ENCODE measurements around the gene KIRREL1. TPM values are rescaled to one million over a fixed set of nuclear protein-coding genes. Genes with fewer than 3 reads are reported as not detected.

The KIRREL1 gene
- total and polyA plus RNA-seq, 4 donors: 15.3 to 102 (median 69.1) TPM

GRCh38 chr1:158147401-158147800 is 154.0 kb downstream of the KIRREL1 start:
- Histone ChIP-seq H3K4me3 (ENCODE audit: low read length in 2 of 2) (no peak overlapping the region), H3K27ac (ENCODE audit: low read depth in 1 of 2, low read length in 2 of 2) (no peak overlapping the region)
- DNase-seq: no peak

GRCh38 chr1:158147869-158148268 is 154.4 kb downstream of the KIRREL1 start:
- Histone ChIP-seq H3K9me3 (ENCODE audit: control insufficient read depth, low read length) (no peaks in the 10 kb centered on the region), H3K4me3 (ENCODE audit: low read length in 2 of 2) (no peak overlapping the region), H3K36me3 (ENCODE audit: control insufficient read depth in 1 of 2, insufficient read depth in 2 of 2, low read length in 1 of 2) (no peaks in the 10 kb centered on the region), H3K4me1 (ENCODE audit: control insufficient read depth in 1 of 2, insufficient read depth in 2 of 2, low read length in 2 of 2) (peaks cover 0 to 2% of the 10 kb centered on the region in 2 donors), H3K27me3 (ENCODE audit: control insufficient read depth in 1 of 2, insufficient read depth in 2 of 2, low read length in 1 of 2) (no peaks in the 10 kb centered on the region), H3K27ac (ENCODE audit: low read depth in 1 of 2, low read length in 2 of 2) (no peak overlapping the region)
- 81 to 89% methylated on average over 3 of the region's 3 CpGs for WGBS, 2 donors
- DNase-seq (no peak), ATAC-seq (ENCODE audit: low FRiP score) (no peak)
- intact Hi-C loops (cut with DNase I): no loop called here

More at GRCh38 chr1:158147401-158147800, 154.0 kb downstream of the KIRREL1 start:
- Histone ChIP-seq H3K36me3 (ENCODE audit: control insufficient read depth in 1 of 2, insufficient read depth in 2 of 2, low read length in 1 of 2) (no peaks in the 10 kb centered on the region), H3K9me3 (ENCODE audit: control insufficient read depth, low read length) (no peaks in the 10 kb centered on the region), H3K27me3 (ENCODE audit: control insufficient read depth in 1 of 2, insufficient read depth in 2 of 2, low read length in 1 of 2) (no peaks in the 10 kb centered on the region), H3K4me1 (ENCODE audit: control insufficient read depth in 1 of 2, insufficient read depth in 2 of 2, low read length in 2 of 2) (peaks cover 0 to 2% of the 10 kb centered on the region in 2 donors)
- intact Hi-C loops (cut with DNase I): no loop called here
- ATAC-seq (ENCODE audit: low FRiP score): no peak
- 30 to 54% methylated on average over 2 of the region's 2 CpGs for WGBS, 2 donors

- Histone ChIP-seq H3K27me3 (ENCODE audit: control insufficient read depth in 1 of 2, insufficient read depth in 2 of 2, low read length in 1 of 2) (no peaks in the 10 kb centered on the region), H3K36me3 (ENCODE audit: control insufficient read depth in 1 of 2, insufficient read depth in 2 of 2, low read length in 1 of 2) (no peaks in the 10 kb centered on the region), H3K9me3 (ENCODE audit: control insufficient read depth, low read length) (no peaks in the 10 kb centered on the region), H3K4me3 (ENCODE audit: low read length in 2 of 2) (no peak overlapping the region), H3K4me1 (ENCODE audit: control insufficient read depth in 1 of 2, insufficient read depth in 2 of 2, low read length in 2 of 2) (peaks cover 0 to 2% of the 10 kb centered on the region in 2 donors), H3K27ac (ENCODE audit: low read depth in 1 of 2, low read length in 2 of 2) (no peak overlapping the region)
- DNase-seq (no peak), ATAC-seq (ENCODE audit: low FRiP score) (no peak)
- WGBS, 2 donors: 72 to 81% methylated on average over 1 of the region's 1 CpG
- intact Hi-C loops (cut with DNase I): no loop called here
Measured at GRCh38 chr1:158148468-158148867, 155.0 kb downstream of the KIRREL1 start.

- DNase-seq (no peak), ATAC-seq (ENCODE audit: low FRiP score) (peak; percentile 48)
- Histone ChIP-seq H3K27me3 (ENCODE audit: control insufficient read depth in 1 of 2, insufficient read depth in 2 of 2, low read length in 1 of 2) (no peaks in the 10 kb centered on the region), H3K4me3 (ENCODE audit: low read length in 2 of 2) (no peak overlapping the region), H3K9me3 (ENCODE audit: control insufficient read depth, low read length) (no peaks in the 10 kb centered on the region), H3K4me1 (ENCODE audit: control insufficient read depth in 1 of 2, insufficient read depth in 2 of 2, low read length in 2 of 2) (peaks cover 0 to 2% of the 10 kb centered on the region in 2 donors), H3K36me3 (ENCODE audit: control insufficient read depth in 1 of 2, insufficient read depth in 2 of 2, low read length in 1 of 2) (no peaks in the 10 kb centered on the region), H3K27ac (ENCODE audit: low read depth in 1 of 2, low read length in 2 of 2) (peak overlapping the region in 1 of 2 donors; percentile 16)
- WGBS, 2 donors: 30 to 34% methylated on average over 8 of the region's 8 CpGs
- intact Hi-C loops (cut with DNase I): no loop called here
Measured at GRCh38 chr1:158149175-158149574, 155.7 kb downstream of the KIRREL1 start.

Other genes with a start within 250 kb of the KIRREL1 start
- under 1 TPM; 0.15 to 0.29 TPM for gene FCRL2, start 216.5 kb upstream of the KIRREL1 start, total RNA-seq
- gene FCRL2, start 216.5 kb upstream of the KIRREL1 start, polyA plus RNA-seq: not detected
- gene FCRL1, start 173.5 kb upstream of the KIRREL1 start, total RNA-seq: 1 to 10 TPM in 1 of 2 donors, under 1 TPM in 1; 0.19 to 1.2 TPM
- not detected for gene FCRL1, start 173.5 kb upstream of the KIRREL1 start, polyA plus RNA-seq
- gene CD5L, start 151.8 kb upstream of the KIRREL1 start, total RNA-seq: 1 to 10 TPM in 1 of 2 donors, not detected in 1; 1.0 TPM
- gene CD5L, start 151.8 kb upstream of the KIRREL1 start, polyA plus RNA-seq: not detected
- 1 to 10 TPM; 2.0 to 3.3 TPM for gene CD1D, start 187.2 kb downstream of the KIRREL1 start, total RNA-seq
- under 1 TPM; 0.59 to 0.63 TPM for gene CD1D, start 187.2 kb downstream of the KIRREL1 start, polyA plus RNA-seq

Measured in aorta (tissue), 5 donors.